ENCODE measurements around the gene PHYKPL. TPM values are rescaled to one million over a fixed set of nuclear protein-coding genes. Genes with fewer than 3 reads are reported as not detected.

The PHYKPL gene
- total and polyA plus RNA-seq, 2 donors (not counting 3 experiments of a cell fraction or from before 2014, with no cell fraction given) = 71.7 to 81.7 TPM

DNA sequence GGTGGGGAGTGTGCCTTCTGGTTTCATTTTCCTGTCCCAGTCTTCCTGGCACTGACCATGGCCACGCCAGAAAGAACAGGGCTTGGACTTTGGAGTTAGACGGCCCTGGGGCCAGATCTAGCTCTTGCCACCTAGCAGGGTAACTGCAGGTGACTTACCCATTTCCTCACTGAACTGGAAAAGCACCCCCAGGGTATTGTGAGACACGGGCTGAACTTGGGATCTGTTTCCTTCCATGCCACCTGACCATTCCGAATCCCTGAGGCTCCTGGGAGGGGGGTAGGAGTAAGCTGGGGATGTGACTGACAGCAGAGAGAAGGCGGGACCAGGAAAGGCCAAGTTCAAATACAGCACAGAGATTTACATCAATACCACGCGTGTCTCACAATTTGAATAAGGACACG lies 18.9 kb downstream of the PHYKPL start:
- ChIA-PET POLR2A (interaction anchor here (3.0 kb wide), 1 partner anchor 9 kb away, joined by 13 read pairs; the partner anchor contains the start of gene HNRNPAB), CTCF (interaction anchor here (0.8 to 2.1 kb wide), 2 partner anchors 17 to 21 kb away, joined by 3 to 4 read pairs; no protein-coding TSS in a partner anchor)
- DNase-seq (ENCODE audit: low read depth, low spot score) (no peak), FAIRE-seq (no peak)
- no peak overlapping the region for H3K4me2 ChIP-seq (ENCODE audit: insufficient read depth, low read length)
- dilution Hi-C loops (cut with MboI; ENCODE audit: extremely low pct_ligation_motif_present, low sequenced_read_pairs) = no loop called here
- no TSS peak for BruUV-seq (replicated peaks)
- H2AFZ ChIP-seq (ENCODE audit: low read depth, low read length) = no peak overlapping the region
- no peaks in the 10 kb centered on the region for H4K20me1 ChIP-seq (replicated peaks; ENCODE audit: control insufficient read depth, extremely low read depth, insufficient read depth, low read length)
- peaks cover 9% of the 10 kb centered on the region for H3K79me2 ChIP-seq (ENCODE audit: control insufficient read depth, insufficient read depth, low read length)
- no peaks in the 10 kb centered on the region for H3K4me1 ChIP-seq (ENCODE audit: control insufficient read depth, extremely low read depth, insufficient read depth, low read length)
- no peak overlapping the region for H3K4me3 ChIP-seq (replicated peaks in 1 of 3; ENCODE audit: insufficient read depth in 1 of 3, low read depth in 1 of 3, low read length in 3 of 3)
- H3K9me3 ChIP-seq (replicated peaks; ENCODE audit: control insufficient read depth, insufficient read depth, low read length) = no peaks in the 10 kb centered on the region
- H3K36me3 ChIP-seq (ENCODE audit: control insufficient read depth in 2 of 2, extremely low read depth in 1 of 2, insufficient read depth in 2 of 2, low read length in 2 of 2) = peaks cover 30 to 63% of the 10 kb centered on the region in 2 experiments
- TF ChIP-seq MAX (IDR thresholded peaks at IDR 0.05; ENCODE audit: insufficient read depth, insufficient read length) (no peak), FOS (IDR thresholded peaks at IDR 0.05; ENCODE audit: borderline replicate concordance, insufficient read depth, low read length) (no peak), POLR2A (IDR thresholded peaks at IDR 0.05; ENCODE audit: low read depth, low read length) (no peak)
- no peaks in the 10 kb centered on the region for H3K9me1 ChIP-seq (replicated peaks; ENCODE audit: control insufficient read depth, extremely low read depth, insufficient read depth, low read length)
- H3K27ac ChIP-seq (ENCODE audit: insufficient read depth, low read depth, low read length) = no peak overlapping the region
- intact Hi-C loops (cut with micrococcal nuclease) = no loop called here
- no peak overlapping the region for H3K9ac ChIP-seq (replicated peaks; ENCODE audit: extremely low read depth, insufficient read depth, low read length)
- no peaks in the 10 kb centered on the region for H3K27me3 ChIP-seq (ENCODE audit: control insufficient read depth in 2 of 2, insufficient read depth in 2 of 2, low read length in 2 of 2)

GRCh38 chr5:178213003-178213461 lies 19.6 kb downstream of the PHYKPL start:
- Histone ChIP-seq H4K20me1 (replicated peaks; ENCODE audit: control insufficient read depth, extremely low read depth, insufficient read depth, low read length) (peaks cover under 1% of the 10 kb centered on the region), H3K4me3 (replicated peaks in 1 of 3; ENCODE audit: insufficient read depth in 1 of 3, low read depth in 1 of 3, low read length in 3 of 3) (no peak overlapping the region), H3K27ac (ENCODE audit: insufficient read depth, low read depth, low read length) (no peak overlapping the region), H3K27me3 (ENCODE audit: control insufficient read depth in 2 of 2, insufficient read depth in 2 of 2, low read length in 2 of 2) (no peaks in the 10 kb centered on the region), H3K79me2 (ENCODE audit: control insufficient read depth, insufficient read depth, low read length) (peaks cover 16% of the 10 kb centered on the region), H2AFZ (ENCODE audit: low read depth, low read length) (no peak overlapping the region), H3K9me1 (replicated peaks; ENCODE audit: control insufficient read depth, extremely low read depth, insufficient read depth, low read length) (no peaks in the 10 kb centered on the region), H3K4me1 (ENCODE audit: control insufficient read depth, extremely low read depth, insufficient read depth, low read length) (no peaks in the 10 kb centered on the region), H3K9me3 (replicated peaks; ENCODE audit: control insufficient read depth, insufficient read depth, low read length) (no peaks in the 10 kb centered on the region), H3K4me2 (ENCODE audit: insufficient read depth, low read length) (no peak overlapping the region), H3K36me3 (ENCODE audit: control insufficient read depth in 2 of 2, extremely low read depth in 1 of 2, insufficient read depth in 2 of 2, low read length in 2 of 2) (peaks cover 31 to 64% of the 10 kb centered on the region in 2 experiments), H3K9ac (replicated peaks; ENCODE audit: extremely low read depth, insufficient read depth, low read length) (no peak overlapping the region)
- POLR2A ChIA-PET = interaction anchor here (3.0 kb wide), 1 partner anchor 9 kb away, joined by 13 read pairs; the partner anchor contains the start of gene HNRNPAB
- FAIRE-seq (no peak), DNase-seq (ENCODE audit: low read depth, low spot score) (no peak)
- TF ChIP-seq MAX (IDR thresholded peaks at IDR 0.05; ENCODE audit: insufficient read depth, insufficient read length) (no peak), POLR2A (IDR thresholded peaks at IDR 0.05; ENCODE audit: low read depth, low read length) (peak; percentile 22)
- BruUV-seq (replicated peaks) = no TSS peak
- dilution Hi-C loops (cut with MboI; ENCODE audit: extremely low pct_ligation_motif_present, low sequenced_read_pairs) = no loop called here
- intact Hi-C loops (cut with micrococcal nuclease) = no loop called here
- CTCF ChIA-PET = interaction anchor here (0.8 to 2.1 kb wide), 2 partner anchors 16 to 22 kb away, joined by 3 to 4 read pairs; no protein-coding TSS in a partner anchor
